NCI-H446 (cell line): Measurements from ENCODE around the gene GMCL1.
"Not testable (repeated sequence)": the region's sequence is repeated elsewhere in the genome, so short reads cannot be mapped to it uniquely, and the experiment has no call there.

Source experiments
- DNase-seq, 2 experiments: peaks; one replicate each; lab custom pipeline; 2025; lab: John Stamatoyannopoulos, UW

GMCL1 gene

DNA sequence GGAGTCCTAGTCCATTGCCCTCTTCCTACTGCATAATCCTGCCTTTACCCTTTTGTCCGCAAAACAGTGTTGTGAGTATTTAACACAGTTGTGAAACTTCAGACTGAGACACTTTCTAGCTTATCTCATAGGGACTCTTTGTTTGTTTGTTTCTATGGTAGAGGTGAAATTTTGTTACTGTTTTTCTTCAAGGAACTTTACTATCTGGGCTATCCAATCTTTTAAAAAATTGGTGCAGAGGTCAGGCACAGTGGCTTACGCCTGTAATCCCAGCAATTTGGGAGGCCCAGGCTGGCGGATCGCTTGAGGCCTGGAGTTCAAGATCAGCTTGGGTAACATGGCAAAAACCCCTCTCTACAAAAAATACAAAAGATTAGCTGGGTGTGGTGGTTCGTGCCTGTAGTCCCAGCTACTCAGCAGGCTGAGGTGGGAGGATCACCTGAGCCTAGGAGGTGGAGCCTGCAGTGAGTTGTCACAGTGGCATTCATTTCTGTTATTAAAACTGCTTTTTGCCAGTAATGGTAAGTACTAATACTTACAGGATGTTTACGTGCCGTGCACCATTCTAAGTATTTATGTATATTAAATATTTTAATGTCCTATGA is 18.8 kb downstream of the GMCL1 start:
- no peak for DNase-seq

GRCh38 chr2:69858261-69858660 is 28.8 kb downstream of the GMCL1 start:
- no peak for DNase-seq

GRCh38 chr2:69863298-69863697 is 33.8 kb downstream of the GMCL1 start:
- no peak for DNase-seq

GRCh38 chr2:69888451-69888850 is 59.0 kb downstream of the GMCL1 start:
- no peak for DNase-seq

DNA sequence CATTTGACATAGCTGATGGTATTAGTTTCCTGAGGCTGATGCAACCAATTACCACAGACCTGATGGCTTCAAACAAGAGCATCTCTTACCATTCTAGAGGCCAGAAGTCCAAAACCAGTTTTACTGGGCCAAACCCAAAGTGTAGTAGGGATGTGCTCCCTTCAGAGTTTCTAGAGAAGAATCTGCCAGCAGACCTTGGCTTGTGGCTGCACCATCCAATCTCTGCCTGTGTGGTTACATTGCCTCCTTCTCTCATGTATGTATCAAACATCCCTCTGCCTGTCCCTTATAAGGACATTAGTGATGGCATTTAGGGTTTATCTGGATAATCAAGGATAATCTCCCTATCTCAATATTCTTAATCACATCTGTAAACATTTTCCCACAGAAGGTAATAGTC is 59.8 kb downstream of the GMCL1 start:
- no peak for DNase-seq

GRCh38 chr2:69890881-69891280 is 61.4 kb downstream of the GMCL1 start:
- DNase-seq = no peak

- not testable (repeated sequence) for DNase-seq
These were observed 63.5 kb downstream of the GMCL1 start for GRCh38 chr2:69892838-69893424.

DNA sequence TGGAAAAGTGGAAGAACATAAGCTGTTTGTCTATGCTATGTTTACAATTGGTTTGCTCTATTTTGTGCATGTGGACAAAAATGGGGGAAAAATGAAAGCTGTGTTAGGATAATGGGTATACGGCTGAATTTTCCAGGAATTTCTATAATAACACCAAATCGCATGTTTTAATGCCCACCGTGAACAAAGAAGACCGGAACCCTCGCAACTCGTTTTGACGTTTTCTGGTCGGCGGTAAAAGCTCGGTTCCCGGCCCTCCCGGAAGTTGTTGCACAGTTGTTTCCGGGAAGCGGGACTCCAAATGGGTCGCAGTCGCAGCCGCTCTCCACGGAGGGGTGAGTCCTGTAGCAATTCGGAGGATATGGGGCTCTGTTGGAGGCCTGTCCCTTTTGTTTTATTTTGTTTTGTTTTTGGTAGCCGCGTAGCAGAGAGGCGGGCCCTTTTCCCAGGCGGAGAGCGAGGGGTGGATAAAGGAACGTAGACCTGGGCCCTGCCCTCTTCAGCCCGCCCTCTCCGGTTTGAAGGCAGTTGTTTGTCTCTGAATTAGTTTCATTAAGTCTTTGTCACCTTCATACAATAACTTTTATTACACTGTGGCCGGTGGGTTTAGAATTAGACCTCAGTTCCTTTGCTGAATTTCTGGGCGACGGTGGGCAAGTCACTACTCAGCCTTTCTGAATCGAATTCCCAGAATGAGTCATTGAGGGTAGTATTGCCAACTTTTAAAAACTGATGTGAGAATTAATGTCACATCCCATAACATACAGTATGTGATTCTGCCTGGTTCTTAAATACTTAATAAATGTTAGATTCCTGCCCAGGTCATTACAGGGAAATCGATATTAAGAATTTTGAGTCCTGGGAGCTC is 64.5 kb downstream of the GMCL1 start, which contains the start of gene SNRNP27:
Gene SNRNP27 (plus strand): TSS at position 273 of the 868 bp plus-strand sequence. CDS start 29 bp downstream, at position 302.
- peak; percentile 62 to 87 for DNase-seq

DNA sequence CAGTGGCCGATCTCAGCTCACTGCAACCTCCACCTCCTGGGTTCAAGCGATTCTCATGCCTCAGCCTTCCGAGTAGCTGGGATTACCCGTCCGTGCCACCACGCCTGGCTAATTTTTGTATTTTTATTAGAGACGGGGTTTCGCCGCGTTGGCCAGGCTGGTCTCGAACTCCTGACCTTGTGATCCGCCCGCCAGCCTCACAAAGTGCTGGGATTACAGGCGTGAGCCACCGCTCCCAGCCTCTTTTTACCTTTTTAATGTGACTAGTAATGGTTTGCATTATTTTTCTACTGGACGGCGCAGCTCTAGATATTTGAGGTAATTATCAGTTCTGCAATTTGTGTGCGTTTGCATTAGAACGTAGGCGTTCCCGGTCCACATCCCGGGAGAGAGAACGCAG is 65.3 kb downstream of the GMCL1 start:
- not testable (repeated sequence) for DNase-seq

GRCh38 chr2:69902213-69902922 is 72.9 kb downstream of the GMCL1 start:
- DNase-seq = no peak

GRCh38 chr2:69907216-69907615 is 77.8 kb downstream of the GMCL1 start:
- no peak for DNase-seq

GRCh38 chr2:69911985-69912563 is 82.6 kb downstream of the GMCL1 start:
- DNase-seq = peak; percentile 37 to 73

- peak; percentile 99 for DNase-seq
These were observed 84.9 kb downstream of the GMCL1 start for GRCh38 chr2:69914164-69914949.

- DNase-seq = no peak
These were observed 85.8 kb downstream of the GMCL1 start, which contains the start of gene MXD1 for GRCh38 chr2:69914950-69915945. Gene MXD1, plus strand, starts transcription at chr2:69915109. Its CDS starts 222 bp downstream, at chr2:69915331.

DNA sequence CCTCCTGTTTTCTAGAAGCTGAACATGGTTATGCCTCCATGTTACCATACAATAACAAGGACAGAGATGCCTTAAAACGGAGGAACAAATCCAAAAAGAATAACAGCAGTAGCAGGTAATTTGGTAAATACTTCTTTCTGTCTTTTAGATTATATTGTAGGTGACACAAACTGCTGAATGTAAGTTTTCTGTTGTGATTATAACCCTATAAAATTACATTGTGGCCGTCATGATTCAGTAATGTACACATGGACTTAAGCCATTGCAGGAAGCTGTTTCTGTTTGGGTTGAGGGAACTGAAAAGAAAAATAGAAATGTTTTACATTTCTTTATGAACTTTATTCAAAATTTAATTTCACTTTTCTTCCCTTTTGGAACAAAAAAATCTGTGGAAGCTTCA is 86.6 kb downstream of the GMCL1 start:
- DNase-seq = no peak

DNA sequence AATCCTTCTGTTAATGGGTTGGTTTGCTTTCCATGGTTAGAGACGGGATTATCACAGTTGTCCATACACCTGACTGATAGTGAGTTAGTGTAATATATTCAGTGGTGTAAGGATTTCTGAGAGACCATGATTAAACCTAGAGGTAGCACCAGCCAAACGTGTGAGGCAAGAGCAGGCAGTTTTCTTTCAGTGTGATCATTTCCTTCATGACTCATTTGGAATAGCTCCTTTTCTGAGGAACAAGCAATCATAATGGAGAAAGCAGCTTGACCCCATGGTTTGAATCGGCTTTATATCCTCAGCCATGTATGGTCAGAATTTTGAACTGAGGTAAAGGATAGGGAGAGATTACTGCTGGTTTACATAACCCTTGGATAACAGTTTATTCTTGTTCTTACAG is 88.4 kb downstream of the GMCL1 start:
- no peak for DNase-seq

DNA sequence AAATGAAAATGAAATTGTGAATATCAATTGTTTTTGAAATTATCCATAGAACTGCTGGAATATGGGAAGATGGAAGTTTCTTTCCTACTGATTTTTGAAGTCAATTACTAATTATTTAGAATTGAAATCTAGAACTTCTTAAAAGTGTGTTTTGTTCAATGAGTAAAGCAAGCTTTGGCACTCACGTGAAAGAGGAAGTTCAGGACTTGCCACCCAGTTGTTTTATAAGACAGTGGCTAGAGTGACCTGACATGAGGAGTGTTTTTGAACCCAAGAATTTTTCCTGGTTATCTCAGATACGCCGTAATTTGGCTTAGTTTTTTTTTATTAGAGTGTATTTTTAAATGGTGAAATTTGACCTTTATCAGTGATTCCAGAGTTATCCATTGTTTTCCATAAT is 88.9 kb downstream of the GMCL1 start:
- no peak for DNase-seq

GRCh38 chr2:69923116-69923515 is 93.7 kb downstream of the GMCL1 start:
- DNase-seq = no peak

- no peak for DNase-seq
These were observed 97.5 kb downstream of the GMCL1 start for GRCh38 chr2:69926849-69927515.
